Urothelium cell line (cell line): ENCODE measurements around the gene EDRF1.
"Not testable (repeated sequence)": the region's sequence is repeated elsewhere in the genome, so short reads cannot be mapped to it uniquely, and the experiment has no call there.

Experiments
- DNase-seq: peaks from one replicate; pipeline ENCODE4 v3.0.0; 2011; ENCODE audit warnings: low spot score, mixed read lengths
- FAIRE-seq: peaks from 2 replicates; lab custom pipeline; 2011; peaks lifted over from hg19 to GRCh38; lab: Jason Lieb, UNC

EDRF1 gene, protein sequence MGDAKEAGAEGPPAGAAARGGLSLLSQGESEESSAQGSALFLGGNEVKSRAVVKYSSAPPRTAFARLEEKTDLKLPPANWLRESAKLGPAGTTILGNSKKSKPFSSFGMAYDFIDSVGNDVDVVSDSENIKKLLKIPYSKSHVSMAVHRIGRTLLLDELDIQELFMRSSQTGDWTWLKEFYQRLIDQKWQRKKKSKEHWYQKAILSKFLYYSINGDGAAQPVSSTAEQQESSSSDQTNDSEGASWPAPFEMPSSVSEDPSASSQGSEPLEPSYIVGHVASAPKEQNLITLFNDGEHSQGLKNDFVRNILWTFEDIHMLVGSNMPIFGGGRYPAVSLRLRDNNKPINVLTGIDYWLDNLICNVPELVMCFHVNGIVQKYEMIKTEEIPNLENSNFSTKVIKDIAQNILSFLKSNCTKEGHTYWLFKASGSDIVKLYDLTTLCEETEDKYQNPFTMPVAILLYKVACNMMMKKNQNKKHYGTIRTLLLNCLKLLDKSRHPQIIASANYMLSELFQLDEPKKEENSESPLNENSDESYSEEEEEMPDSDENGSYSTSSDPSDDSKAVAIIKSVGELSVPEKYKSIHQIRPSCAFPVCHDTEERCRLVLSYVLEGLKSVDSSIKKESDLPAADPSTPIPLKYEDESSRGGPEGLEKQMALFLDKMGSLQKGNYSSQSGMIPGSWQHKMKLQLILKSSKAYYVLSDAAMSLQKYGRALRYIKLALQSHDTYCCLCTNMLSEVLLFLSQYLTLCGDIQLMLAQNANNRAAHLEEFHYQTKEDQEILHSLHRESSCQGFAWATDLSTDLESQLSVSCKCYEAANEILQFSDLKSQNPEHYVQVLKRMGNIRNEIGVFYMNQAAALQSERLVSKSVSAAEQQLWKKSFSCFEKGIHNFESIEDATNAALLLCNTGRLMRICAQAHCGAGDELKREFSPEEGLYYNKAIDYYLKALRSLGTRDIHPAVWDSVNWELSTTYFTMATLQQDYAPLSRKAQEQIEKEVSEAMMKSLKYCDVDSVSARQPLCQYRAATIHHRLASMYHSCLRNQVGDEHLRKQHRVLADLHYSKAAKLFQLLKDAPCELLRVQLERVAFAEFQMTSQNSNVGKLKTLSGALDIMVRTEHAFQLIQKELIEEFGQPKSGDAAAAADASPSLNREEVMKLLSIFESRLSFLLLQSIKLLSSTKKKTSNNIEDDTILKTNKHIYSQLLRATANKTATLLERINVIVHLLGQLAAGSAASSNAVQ

DNA sequence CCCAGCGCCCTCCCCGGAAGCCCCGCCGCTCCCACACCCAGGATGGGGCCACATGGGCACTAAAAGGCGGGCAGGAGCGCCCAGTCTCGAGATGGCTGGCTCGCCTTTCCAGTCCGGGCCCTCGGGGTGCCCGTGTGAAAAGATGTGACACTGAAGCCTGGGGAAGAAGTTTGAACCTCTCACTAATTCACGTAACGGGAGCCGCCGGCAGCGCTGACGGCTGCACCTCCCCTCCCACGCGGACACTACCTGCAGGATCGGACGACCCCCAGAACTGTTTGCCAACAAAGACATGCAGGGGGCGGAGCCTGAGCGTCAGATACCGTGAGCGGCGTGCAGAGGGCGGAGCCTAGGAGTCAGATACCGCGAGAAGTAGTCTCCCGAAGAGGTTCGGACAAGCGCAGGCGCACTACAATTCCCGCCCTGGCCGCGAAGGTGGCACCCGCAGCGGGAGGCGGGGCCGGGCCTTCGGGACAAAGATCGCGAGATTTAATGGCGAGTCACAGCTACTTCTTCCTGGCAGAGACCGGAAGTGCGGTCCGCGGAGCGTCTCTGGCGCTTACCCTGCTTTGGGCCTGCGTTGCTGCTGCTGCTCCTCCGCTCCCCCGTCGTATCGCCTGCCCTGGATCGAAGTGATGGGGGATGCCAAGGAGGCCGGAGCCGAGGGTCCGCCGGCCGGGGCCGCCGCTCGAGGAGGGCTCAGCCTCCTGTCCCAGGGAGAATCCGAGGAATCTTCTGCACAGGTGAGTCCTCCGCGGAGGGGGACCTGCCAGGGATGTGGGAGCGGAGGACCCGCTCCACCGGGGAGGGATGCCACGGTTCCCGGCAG lies at the start of gene EDRF1:
Gene EDRF1 (plus strand): TSS at position 537 of the 829 bp plus-strand sequence. CDS start 99 bp downstream, at position 636.
- FAIRE-seq (peak; percentile 50), DNase-seq (peak; percentile 98)

DNA sequence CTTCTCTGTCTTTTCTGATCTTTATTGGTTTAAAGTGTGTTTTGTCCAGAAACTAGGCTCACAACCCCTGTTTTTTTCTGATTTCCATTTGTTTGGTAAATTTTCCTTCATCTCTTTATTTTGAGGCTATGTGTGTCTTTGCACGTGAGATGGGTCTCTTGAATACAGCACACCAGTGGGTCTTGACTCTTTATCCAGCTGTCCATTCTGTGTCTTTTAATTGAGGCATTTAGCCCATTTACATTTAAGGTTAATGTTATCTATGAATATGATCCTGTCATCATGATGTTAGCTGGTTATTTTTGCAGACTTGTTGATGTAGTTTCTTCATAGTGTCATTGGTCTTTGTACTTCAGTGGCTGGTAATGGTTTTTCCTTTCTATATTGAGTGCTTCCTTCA lies 46.6 kb upstream of the EDRF1 start:
- FAIRE-seq (no peak), DNase-seq (no peak)

DNA sequence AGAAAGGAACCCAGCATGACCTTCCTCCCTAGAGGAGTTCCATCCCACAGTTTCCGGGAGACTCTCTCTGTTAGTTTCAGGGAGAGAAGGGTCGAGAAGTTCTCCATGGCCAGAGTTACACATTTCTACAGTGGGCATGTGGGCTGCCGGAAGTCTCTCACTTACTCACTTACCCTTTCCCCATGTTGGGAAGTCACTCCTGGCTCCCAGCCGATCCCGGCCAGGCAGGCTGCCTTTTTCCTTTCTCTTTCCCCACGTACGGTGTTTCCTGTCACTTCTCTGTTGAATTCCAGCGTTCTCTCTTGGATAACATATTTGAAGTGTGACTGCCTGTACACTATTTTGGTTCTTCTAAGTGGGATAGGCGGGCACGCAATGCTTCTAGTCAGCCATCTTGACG lies 40.1 kb upstream of the EDRF1 start:
- DNase-seq (no peak), FAIRE-seq (no peak)

DNA sequence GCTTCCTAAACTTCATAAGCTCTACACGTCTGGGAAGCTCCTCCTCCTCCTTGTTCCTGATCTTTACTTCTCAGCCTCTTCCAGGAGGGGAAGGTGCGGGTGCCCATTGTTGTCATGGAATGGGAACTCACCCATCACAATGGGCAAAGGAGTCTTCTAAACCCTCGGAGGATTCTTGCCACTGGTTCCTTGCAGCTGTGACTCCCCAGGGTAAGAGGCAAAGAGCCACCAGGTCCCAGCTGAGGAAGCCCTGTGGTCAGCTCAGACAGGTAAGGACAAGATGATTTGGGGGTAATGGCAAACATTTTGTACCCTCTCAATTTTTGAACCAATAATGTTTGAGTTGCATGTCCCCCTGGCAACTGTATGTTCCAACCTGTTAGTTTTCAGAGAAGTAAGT lies 36.4 kb upstream of the EDRF1 start, which contains the start of gene TEX36:
Gene TEX36 (minus strand): TSS at position 101 of the 400 bp plus-strand sequence. CDS start 174 bp downstream, outside the sequence.
- DNase-seq: no peak
- FAIRE-seq: no peak

DNA sequence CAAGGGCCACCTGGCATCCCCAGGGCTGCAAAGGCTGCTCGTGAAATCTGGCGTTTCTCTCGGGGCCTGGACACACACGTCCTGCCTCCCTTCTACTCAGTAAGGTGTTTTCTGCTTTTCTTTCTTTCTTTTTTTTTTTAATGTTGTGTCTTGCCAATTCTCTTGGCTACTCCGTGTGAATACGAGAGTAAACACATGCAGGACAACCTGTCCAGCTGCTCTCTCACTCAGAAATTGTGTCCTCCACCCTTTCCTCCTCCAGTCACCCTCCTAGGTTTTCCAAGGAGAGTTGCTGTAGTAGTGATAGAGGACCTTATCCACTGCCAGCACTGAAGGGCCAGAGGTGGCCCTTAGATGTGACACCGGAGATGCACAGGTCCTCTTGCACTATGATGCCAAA lies 35.7 kb upstream of the EDRF1 start:
- FAIRE-seq: no peak
- DNase-seq: no peak

DNA sequence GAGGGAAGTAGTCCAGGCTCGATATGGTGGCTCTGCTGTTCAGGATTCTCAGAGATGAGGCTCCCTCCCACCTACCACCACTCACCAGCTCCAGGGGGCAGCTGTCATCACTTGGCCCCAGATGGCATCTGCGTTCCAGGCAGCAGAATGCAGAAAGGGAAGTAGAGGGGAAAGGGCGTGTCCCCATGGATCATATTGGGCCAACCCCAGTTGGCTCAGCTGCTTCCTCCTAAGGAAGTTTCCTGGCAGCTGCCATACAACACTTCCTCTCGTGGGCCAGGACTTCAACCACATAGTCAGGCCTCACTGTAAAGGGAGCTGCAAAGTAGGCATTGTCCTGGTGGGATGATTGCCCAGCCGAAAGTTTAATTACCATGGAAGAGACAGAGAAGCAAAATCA lies 34.9 kb upstream of the EDRF1 start:
- DNase-seq: no peak
- FAIRE-seq: no peak

DNA sequence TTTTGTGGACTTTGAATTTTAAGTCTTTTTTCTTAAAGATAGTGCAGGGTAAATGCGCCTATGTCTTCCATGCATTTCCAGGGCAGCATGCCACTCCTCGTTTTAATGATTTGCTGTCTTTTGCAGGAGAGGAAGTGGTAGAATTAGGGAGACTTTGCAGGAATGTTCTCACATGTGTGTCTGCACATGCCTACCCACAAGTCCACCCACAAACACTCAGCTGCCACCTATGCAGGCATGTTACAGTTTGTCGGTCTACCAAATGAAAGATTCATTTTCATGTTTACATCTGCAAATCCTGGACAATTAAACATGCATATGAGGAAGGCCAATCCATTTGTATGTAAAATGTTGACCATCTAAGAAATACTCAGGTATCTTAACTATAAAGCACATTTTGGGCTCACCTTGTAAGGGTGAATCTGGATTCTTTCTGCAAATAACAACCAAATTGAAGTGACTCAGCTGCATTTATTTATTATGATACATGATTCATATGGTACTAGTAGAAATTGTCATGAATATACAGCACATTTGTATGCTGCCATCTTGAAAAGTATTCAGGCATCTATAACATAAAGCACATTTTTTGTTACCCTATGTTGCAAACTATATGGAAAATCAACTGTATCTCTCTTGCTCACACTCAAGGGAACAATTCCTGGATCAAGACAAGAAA lies 31.9 kb upstream of the EDRF1 start:
- FAIRE-seq: no peak

DNA sequence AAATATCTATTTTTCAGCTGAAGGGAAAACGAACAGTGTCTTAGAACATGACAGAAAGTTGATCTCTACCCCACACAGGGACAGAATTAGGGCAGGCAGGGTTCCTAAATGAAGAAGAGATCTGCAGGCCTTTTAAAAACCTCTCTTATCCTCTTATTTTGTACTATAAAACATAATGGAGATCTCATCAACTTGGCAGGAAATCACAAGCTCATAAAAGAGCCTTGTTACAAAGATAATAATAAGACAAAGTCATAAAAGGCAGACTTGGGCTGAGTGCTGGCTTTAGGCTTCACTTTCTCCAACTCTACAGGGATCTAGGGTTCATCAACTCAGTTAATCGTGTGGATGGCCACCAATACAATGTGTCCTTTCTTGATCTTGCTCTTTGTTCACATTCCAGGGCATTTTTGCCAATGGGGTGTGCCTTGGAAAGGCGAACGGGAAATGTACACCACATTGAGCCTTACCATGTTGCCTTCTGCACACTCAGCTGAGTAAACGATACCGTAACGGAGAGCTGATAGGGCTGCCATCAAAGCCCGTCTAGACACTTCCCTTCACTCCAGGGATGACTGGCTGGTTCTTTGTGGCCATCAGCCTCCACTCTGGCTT lies 29.4 kb upstream of the EDRF1 start:
- FAIRE-seq (no peak), DNase-seq (no peak)

More for the DNA sequence above, 31.9 kb upstream of the EDRF1 start:
- DNase-seq: no peak

DNA sequence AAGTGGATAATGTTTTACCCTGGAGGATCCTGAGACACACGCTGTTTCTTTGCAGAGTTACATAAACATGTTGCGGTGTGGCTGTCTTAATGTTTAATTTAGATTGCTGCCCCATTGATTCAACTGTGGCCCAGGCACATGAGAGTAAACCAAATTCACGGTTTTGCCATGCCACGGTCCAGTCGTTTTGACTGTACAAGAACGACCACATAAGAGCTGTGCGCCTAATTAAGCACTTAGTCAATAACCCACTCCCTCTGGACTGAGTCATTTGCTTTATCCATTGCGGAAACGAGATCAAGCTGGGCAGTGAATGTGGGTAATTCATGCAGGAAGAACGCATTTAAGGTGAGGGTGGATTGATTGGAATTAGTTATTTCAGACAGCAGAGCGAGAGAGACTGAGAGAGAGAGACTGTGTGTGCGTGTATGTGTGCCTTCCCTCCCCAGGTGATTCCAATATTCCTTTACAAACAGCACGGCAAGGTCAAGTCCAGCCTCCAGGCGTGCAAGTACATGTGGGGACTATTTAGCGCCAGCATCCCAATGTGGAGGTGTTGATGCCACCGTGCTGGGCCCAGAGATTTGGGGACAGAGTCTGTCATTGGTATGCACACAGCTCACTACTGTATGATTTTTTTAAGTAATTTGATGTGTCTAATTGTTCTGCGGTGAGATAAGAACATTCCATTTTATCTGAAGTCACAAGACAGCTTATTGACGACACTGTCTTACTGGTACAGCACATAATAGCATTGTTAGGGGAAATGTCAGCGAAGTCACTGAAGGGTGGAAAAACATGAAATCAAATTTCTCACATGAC lies 28.1 kb upstream of the EDRF1 start:
- no peak for FAIRE-seq

DNA sequence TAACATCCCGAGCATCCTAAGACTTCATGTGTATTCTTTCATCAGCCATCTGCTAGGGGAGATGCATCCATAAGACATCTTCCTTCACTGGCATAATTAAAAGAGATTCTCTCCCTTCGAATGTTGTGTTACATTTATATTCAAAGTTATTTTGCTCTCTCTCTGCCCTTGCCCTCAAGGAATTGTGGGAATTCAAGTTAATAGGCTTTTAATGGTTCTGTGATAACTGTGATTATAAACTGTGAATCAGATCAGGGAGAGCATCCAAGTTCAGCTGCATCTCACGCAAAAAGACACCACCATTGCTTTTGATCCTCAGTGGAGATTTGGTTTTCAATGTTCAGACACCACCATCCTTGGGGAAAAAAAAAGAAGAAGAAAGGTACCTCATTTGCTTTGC lies 27.3 kb upstream of the EDRF1 start:
- no peak for DNase-seq
- FAIRE-seq: no peak

More for the DNA sequence above, 28.1 kb upstream of the EDRF1 start:
- no peak for DNase-seq

DNA sequence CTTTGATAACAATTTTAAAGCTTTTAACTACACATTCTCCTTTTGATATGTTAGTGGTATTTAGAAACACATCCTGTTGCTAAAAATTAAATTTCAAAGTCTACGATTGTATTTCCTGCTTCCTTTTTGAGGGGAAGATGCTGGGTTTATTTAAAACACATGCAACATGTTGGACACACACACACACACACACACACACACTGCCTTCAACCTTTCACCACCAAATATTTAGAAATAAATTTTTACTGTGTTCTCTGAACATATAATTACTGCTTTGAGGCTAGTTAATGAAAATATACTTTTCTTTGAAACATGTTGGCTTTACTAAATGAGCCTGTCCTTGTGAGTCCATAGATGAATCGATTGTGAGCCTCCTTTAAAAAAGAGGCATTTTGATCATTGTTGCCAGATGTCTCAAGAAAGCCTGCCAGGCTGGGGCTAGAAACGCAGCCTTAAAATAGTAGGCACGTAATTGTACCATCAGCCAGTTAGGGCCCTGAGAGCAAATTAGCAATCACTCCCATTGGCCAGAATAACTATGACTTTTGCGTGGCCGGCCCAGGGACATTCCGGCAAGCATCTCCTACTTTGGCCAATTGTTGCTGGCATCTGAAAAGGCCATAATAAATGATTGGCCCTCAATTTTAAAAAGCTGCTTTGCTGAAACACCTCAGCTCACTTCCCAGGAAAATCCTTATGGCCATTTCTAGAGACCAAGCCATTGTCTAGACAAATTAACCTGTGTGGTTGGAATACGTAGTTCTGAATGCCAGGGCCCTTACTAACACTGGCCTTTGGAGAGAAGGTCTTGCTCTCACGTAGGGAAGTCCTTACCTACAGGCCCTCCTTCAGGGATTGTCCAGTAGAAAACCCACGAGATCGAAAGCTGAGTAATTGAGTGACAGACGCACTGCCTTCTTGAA lies 26.6 kb upstream of the EDRF1 start:
- DNase-seq (no peak), FAIRE-seq (no peak)

DNA sequence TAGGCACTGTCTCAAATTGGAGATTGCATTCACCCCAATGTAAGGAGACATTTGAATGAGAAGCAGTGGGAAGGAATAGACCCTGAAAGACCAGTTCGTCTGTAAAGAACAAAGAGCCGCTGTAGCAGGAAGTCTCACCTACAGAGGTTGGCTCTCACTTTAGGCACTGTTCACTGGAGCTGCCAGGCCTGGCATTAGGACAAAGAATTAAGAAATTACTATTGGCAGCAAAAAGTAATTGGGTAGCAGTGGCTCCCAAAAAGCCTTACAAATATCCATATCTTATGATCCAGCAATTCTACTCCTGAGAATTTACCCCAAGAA lies 26.0 kb upstream of the EDRF1 start:
- DNase-seq: no peak
- FAIRE-seq: no peak

DNA sequence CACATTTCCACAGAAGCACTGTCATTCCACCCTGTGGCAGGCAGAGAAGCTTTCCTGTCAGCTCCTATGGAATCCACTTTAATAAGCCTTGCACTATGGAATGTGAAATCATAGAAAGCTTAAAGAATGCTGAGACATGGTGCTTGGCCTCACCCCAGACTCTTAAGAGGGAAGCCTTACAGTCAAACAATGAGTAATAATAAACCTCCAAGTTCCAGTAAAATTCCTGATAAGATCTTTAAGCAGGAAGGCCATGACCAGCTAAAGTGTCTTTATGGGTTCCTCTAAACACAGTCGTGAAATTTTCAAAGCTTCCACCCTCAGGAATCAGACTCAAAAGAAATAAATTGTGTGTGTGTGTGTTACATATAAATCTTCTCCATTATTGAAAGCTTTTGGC lies 24.6 kb upstream of the EDRF1 start:
- peak; percentile 23 for DNase-seq

DNA sequence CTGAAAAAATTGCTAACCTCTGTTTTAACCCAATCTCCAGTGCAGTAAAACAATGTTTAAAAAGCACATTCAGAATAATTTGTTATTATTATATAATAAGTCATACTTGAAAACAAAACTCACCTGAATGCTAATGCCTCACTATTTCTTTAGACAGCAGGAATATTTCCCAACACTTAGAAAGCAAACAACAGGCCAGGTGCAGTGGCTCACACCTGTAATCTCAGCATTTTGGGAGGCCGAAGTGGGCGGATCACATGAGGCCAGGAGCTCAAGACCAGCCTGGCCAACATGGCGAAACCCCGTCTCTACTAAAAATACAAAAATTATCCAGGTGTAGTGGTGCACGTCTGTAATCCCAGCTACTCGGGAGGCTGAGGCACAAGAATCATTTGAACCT lies 22.6 kb upstream of the EDRF1 start:
- not testable (repeated sequence) for DNase-seq, FAIRE-seq

More for the DNA sequence above, 24.6 kb upstream of the EDRF1 start:
- FAIRE-seq: no peak

DNA sequence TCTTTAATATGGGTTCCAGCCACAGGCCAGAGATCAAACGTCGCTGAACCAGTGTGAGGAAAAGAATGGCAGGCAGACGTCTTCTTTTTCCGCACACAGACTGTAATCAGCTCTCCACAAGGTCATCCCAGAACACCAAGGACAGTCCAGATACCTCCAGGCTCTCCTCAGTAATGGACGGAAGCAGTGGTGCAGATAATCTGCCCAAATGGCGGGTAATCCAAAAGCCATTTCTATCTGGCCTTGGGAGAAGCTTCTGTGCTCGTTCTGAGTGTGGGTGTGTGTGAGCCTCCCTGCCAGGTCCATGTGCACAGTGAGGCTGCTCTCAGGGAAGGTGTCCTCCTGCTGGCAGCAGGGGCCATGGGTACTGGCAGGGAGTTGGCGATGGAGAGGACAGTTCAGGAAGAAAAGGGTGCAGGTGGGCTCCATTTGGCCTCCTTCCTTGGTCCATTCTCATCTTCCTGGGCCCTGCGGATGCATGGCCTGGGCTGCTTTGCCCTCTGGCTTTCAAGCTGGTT lies 21.0 kb upstream of the EDRF1 start:
- DNase-seq (no peak), FAIRE-seq (no peak)

DNA sequence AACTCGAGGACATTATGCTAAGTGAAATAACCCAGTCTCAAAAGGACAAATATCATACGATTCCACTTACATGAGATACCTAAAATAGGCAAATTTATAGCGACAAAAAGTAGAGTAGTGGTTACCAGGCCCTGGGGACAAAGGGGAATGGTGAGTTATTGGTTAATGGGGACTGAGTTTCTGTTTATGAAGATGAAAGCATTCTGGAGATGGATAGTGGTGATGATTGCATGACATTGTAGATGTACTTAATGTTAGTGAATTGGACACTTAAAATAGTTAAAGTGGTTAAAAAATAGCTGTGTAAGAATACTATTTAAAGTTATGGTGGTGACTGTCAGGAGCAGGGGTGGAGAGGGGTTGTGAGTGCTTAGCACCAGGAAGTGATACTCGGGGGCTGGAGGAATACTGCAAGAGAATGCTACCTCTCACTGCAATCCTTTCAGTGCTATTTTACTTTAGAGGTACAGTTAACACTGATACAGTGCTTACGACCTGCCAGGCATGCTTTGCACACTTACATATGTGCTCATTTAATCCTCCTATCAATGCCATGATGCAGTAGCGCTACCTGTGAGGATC lies 19.9 kb upstream of the EDRF1 start:
- DNase-seq (no peak), FAIRE-seq (no peak)
